SH-SY5Y (cell line): ENCODE measurements around the gene URI1.

Experiments used
- GATA2 ChIP-seq: IDR thresholded peaks from 2 replicates; pipeline ENCODE4 v1.6.1; 2011; ENCODE audit warnings: mild to moderate bottlenecking, low read depth, low read length
- GATA3 ChIP-seq: IDR thresholded peaks from 2 replicates; pipeline ENCODE4 v1.6.1; 2011; ENCODE audit warnings: low read depth, mild to moderate bottlenecking, low read length, moderate library complexity

DNA sequence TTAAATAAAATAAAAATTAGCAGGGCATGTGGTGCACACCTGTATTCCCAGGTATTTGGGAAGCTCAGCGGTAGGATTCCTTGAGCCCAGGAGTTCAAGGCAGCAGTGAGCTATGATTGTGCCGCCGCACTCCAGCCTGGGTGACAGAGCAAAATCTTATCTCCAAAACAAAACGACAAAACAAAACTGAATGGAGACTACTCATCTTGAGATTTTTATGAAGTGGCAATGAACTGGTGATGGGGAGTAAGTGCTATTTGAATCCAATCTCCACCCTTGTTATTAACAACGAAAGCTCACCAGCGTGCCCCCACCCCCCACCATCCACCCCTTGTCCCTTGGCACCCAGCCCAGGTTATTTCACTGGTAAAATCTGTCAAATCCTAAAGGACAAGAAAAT is 45.2 kb upstream of the URI1 start:
- no peak for TF ChIP-seq GATA2
- no peak for TF ChIP-seq GATA3
